Measurements from ENCODE around the gene F2RL1.
A peak's percentile ranks its signal among the peaks of the same experiment; 100 is the strongest.
"Not testable (repeated sequence)": the region's sequence is repeated elsewhere in the genome, so short reads cannot be mapped to it uniquely, and the experiment has no call there.

The F2RL1 gene

GRCh38 chr5:76818844-76819831, at the start of gene F2RL1:
Gene F2RL1 (plus strand): TSS chr5:76819030. CDS start chr5:76819183, 153 bp downstream.
- DNase-seq: peak; percentile 32

DNA sequence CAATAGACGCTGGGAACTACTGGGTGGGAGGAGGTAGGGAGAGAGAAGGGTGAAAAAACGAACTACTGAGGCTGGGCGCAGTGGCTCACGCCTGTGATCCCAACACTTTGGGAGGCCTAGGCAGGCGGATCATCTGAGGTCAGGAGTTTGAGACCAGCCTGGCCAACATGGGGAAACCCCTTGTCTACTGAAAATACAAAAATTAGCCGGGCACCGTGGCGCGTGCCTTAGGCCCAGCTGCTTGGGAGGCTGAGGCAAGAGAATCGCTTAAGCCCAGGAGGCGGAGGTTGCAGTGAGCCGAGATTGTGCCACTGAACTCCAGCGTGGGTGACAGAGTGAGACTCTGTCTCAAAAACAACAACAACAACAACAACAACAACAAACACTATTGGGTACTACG, 47.8 kb upstream of the F2RL1 start:
- not testable (repeated sequence) for DNase-seq

DNA sequence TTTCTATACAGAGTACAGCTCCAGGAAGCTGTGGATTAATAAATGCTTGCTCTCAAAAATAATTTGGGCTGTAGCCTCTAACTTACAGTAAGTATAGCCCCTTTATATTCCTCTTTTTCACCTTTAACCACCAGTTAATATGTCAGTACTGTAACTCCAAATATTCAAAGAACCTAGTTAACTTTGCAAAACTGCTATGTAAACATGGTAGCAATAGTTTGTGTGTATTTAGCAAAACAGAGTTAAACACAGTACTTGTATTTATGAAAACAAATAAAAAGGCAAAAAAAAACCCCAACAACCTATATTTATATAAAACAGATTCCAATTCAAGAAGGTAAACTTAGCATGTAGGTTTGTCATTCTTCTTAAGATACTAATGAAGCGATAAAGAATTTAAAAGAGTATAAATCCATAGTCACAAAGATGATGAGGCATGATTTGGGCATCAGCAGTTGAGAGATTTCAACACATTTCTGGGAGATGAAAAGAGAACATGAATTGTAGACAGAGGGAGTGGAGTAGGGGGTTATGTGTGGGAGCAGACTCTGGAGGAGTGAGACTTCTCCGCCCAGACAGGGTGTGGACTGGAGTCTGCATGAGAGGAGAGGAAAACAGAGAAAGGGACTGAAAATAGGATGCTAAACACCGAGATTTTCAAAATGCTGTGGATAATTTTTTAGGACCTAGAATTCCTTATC, 47.0 kb upstream of the F2RL1 start:
- no peak for DNase-seq

- no peak for DNase-seq
These were observed 42.9 kb upstream of the F2RL1 start for GRCh38 chr5:76775921-76776320.

DNA sequence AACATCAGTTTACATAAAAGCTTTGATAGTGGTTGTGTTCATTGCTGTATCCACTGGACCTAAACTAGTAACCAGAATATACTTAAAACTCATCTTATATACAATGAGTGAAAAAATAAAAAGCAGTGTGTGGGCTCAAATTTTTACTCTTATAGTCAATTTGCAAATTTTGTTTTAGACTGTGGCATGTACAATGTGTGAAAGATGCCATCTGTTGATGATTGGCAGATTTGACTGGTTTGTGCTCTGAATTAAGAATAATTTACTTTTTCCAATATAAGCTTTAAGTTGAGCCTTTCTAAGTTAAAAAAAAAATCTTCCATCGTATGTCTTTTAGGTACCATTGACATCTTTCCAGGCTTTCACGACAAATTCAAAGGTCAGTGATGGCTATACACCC, 42.4 kb upstream of the F2RL1 start:
- DNase-seq: no peak

DNA sequence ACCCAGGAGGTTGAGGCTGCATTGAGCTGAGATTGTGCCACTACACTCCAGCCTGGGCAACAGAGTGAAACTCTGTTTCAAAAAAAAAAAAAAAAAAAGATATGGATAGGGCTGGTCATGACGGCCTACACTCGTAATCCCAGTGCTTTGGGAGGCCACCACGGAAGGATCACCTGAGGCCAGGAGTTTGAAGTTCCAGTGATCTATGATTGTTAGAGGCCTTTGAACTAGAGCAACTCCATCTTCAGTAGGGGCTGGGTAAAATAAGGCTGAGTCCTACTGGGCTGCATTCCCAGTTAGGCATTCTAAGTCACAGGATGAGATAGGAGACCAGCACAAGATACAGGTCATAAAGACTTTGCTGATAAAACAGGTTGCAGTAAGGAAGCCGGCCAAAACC, 38.2 kb upstream of the F2RL1 start:
- not testable (repeated sequence) for DNase-seq

DNA sequence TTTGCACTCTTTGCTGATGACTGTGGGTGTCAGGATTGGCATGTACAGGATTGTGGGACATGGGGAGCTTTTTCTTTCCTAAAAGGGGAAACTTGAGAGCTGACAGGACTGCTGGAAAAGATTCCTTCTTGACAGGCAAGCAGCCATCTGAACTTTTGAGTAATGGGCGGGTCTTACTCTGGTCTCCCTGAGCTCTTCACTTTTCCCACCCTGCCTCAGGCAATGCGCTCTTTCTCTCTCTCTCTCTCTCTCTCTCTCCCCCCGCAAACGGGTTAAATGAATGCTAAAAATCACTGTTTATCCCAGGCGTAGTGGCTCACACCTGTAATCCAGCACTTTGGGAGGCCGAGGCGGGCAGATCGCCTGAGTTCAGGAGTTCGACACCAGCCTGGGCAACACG, 37.1 kb upstream of the F2RL1 start:
- DNase-seq: no peak

- no peak for DNase-seq
These were observed 36.4 kb upstream of the F2RL1 start for GRCh38 chr5:76782444-76782843.

- no peak for DNase-seq
These were observed 31.6 kb upstream of the F2RL1 start for GRCh38 chr5:76787237-76787636.

DNA sequence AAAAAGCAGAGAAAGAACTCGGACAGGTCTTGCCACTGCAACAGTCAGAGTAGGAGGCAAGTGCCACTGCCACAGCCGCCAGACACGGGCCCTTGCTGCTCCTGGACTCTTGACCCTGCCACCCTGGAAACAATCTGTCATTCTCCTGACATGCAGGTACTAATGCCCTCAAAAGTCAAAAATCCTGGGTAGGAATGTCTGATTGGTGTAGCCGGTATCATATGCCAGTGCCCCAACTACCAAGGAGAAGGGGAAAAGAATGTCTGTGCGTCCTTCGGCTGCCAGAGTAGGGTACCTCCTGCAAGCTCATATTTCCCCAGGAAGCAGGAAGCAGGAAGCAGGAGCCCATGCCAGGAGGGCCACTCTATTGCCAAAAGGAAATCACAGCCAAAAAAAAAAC, 30.5 kb upstream of the F2RL1 start:
- no peak for DNase-seq

GRCh38 chr5:76789275-76789674, 29.6 kb upstream of the F2RL1 start:
- DNase-seq: not testable (repeated sequence)

- DNase-seq: no peak
These were observed 28.7 kb upstream of the F2RL1 start for GRCh38 chr5:76789991-76790581.

DNA sequence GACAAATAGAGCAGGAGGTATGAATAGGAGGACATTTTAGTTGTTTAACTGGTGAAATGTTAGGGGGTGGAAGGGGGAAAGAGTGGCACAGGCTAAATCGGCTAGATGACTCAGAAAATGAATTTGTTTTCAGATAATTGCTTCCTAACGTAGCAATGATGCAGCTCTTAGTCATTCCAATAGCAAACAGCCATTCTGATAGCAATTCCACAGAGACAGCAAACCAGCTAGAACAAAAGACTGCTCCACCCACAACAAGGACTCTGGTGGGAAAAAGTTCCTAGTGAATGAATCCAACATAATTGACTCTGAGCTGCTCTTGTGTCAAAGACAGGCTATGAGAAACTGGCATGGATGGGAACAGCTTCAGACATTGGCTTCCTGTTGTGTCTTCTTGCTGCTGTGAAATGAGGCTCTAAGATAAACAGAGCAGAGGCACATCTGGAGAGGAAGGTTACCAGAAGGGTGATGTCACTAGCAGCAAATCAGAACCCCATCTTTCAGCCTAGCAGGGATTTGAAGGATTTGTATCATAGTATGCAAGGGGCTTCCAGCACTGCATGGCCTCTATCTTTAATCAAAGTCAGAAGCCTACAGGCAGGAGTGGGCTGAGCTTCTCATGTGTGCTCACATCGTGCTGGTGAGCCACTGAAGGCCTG, 28.1 kb upstream of the F2RL1 start:
- peak; percentile 18 for DNase-seq

GRCh38 chr5:76791461-76791860, 27.4 kb upstream of the F2RL1 start:
- DNase-seq: no peak

DNA sequence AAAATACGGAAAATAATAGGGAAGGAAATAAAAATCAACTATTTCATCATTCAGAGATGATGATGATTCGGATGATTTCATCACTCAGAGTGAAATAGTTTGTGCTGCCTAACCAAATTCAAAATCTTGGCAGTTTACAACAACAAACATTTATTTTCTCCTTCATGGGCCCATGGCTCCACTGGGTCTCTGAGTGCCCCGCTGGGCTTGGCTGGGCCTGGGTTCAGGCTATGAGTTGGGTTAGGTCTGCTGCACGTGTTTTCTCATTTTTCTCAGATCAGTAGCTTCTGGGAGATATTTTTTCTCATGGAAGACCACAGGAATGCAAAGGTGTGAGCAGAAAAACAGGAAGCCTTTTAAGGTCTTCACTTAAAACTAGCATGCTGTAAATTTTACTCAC, 24.0 kb upstream of the F2RL1 start:
- DNase-seq: peak; percentile 64

GRCh38 chr5:76799588-76799987, 19.2 kb upstream of the F2RL1 start:
- DNase-seq: no peak

DNA sequence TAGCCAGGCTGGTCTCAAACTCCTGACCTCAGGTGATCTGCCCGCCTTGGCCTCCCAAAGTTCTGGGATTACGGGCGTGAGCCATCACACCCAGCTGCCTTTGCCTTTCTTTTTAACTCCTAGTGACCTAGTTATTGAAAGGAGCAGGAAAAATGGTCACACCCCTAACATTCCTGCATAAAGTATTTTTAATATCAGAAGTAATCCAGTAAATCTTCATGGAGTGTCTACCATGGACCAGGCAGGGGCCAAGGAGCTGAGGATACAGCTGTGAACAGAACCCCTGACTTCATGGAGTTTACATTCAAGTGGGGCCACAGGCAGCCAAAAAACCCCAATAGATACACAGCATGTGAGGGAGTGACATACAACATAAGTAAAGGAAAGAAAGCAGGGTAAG, 18.3 kb upstream of the F2RL1 start:
- no peak for DNase-seq

- no peak for DNase-seq
These were observed 17.5 kb upstream of the F2RL1 start for GRCh38 chr5:76801159-76801802.

DNA sequence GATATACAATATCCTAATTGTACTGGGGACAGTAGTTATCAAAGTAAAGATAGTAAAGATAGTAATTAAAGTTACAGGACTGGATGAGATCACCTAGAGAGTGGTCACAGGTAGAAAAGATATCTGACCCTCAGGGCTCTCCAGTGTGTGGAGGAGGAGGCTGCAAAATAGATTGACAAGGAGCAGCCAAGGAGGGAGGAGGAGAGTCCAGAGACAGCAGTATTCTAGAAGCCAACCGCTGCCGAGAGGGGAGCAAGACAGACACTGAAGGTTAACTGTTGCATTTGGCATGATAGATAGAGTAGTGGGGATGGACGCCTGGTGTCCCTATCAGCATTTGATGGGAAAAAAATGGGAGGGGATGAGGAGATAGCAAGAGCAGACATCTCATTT, 17.0 kb upstream of the F2RL1 start:
- no peak for DNase-seq

DNA sequence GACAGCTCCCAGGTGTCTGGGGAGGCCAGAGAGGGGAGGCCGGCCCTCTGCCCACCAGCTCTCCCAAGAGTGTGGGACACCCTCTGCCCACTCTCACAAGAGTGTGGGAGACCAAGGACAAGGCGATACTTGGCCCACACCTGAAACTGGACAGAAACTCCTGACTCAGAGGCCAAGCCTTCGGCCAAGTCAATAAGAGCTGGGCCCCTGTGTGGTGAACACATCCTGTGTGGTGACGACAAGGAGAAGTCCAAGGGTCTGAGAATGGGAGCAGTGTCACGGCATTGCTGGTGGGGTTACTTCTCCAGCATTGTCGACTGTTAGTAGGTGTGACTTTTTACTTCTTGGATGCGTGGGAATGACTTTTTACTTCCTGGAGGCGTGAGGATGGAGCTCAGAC, 14.6 kb upstream of the F2RL1 start:
- no peak for DNase-seq

DNA sequence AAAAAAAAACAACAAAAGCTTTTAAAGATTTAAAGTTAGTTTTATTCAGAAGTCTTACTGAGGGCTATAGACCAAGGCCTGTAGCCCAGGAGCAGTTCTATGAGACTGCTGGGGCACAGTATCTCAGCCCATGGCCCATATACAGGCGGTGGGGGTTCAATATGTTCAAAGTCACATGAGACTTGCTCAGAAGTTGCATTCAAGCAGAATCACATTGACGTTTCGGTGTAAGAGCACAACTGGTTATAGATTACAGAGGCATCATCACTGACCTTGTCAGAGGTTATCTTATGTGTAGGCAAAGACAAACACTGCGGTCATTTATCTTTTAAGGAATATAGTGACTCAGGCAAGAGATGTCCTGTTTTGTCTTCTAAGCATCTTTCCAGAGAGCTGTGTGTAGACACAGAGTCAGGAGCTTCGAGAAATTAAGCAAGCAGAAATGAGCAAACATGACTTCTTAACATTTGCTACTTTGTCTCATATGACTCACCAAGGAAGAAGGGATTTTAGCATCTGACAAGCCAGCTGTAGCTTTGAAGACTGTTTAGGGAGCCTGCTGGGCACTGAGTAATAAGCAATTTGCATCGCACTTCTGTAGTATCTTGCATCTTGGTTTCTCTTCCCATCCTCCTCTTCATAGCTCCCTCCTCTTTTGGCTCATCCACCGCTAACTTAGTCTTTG, 12.9 kb upstream of the F2RL1 start:
- peak; percentile 85 for DNase-seq

- peak; percentile 23 for DNase-seq
These were observed 11.5 kb upstream of the F2RL1 start for GRCh38 chr5:76807296-76807695.

Data from inflammatory macrophage treated with lipopolysaccharide for 4 hours (primary cell).